Measurements from ENCODE around the gene TPSG1.
"Not testable (repeated sequence)": the region's sequence is repeated elsewhere in the genome, so short reads cannot be mapped to it uniquely, and the experiment has no call there.

The TPSG1 gene

DNA sequence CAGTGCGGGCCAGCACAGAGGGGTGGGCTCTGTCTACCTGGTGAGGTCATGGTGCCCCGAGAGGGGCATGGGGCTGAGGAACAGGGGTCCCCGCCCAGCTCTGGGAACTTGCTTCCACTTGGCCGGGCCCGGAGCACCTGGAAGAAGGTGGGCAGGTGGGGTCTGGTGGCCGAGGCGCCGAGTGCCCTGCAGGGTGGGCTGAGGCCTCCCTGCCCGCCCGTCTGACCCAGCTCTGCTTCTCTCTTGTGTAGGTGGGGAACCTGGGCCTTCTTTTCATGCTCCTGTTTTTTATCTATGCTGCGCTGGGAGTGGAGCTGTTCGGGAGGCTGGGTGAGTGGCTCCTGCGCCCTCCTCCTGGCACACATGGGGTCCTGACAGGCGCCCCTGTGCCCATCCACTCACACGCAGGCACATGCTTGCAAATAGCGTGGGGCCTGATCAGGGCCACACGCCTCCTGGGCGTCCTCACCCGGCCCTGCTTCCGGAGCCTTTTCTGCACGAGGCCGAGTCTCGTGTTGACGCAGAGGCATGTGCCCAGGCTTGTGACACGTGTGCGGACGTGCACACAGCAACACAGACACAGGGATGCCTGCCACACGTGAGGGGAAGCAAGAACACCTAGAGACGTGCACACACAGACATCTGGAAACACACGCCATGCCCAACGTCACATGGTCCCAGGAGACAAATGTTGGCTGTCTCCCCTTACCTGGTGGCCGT, 8.2 kb downstream of the TPSG1 start:
- no peak for DNase-seq (ENCODE audit: low read depth in 3 of 3, low spot score in 1 of 3)

DNA sequence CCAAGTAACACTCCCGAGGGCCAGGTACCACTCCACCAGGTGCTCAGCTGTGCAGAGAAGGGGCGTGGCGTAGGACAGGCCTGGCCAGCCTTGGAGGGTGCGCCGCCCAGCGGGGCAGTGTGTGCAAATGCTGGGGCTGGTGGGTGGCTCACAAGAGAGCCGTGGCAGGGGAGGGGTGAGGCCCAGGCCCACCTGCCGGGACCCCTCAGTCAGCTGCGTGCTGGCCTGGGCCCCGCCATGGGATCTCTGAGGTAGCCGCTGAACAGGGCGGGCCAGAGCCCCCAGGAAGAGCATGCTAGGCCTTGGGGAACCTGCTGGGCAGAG, 8.8 kb downstream of the TPSG1 start:
- no peak for DNase-seq (ENCODE audit: low read depth in 3 of 3, low spot score in 1 of 3)

DNA sequence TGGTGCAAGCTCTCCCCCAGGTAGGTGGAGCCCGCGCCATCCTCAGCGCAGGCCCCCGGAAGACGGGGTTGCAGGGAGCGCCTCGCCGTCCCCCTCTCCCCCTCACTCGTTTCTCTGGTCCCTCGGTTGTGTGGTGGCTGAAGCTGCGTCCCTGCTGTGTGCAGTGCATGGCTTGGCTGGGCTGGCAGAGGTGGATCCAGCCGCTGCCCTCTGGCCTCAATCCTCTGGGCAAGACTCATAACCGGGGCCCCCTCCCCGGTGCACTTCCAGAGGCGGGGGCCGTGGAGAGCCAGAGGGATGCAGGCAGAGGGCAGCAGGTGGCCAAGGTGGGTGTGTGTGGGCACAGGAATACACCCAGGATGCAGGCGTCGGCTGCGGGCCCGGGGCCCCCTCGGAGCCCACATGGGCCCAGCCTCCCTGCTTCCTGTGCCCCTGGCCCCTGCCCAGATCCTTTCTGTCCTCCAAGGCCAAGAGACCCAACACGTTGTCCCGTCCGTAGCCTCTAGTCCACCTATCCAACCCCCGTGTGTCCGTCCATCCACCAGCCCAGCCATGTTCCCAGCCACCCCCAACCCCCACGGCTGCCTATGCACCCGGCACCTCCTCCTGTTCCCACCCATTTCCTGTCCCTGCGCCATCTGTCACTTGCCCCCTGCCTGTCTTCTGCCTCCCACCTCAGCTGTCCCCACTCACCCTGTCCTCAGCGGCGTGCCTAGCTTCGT, 9.3 kb downstream of the TPSG1 start:
- DNase-seq (ENCODE audit: low read depth in 3 of 3, low spot score in 1 of 3): no peak

GRCh38 chr16:1214719-1215118, 10.3 kb downstream of the TPSG1 start:
- DNase-seq (ENCODE audit: low read depth in 3 of 3, low spot score in 1 of 3): no peak

- DNase-seq (ENCODE audit: low read depth in 3 of 3, low spot score in 1 of 3): no peak
These were observed 11.2 kb downstream of the TPSG1 start for GRCh38 chr16:1213796-1214372.

DNA sequence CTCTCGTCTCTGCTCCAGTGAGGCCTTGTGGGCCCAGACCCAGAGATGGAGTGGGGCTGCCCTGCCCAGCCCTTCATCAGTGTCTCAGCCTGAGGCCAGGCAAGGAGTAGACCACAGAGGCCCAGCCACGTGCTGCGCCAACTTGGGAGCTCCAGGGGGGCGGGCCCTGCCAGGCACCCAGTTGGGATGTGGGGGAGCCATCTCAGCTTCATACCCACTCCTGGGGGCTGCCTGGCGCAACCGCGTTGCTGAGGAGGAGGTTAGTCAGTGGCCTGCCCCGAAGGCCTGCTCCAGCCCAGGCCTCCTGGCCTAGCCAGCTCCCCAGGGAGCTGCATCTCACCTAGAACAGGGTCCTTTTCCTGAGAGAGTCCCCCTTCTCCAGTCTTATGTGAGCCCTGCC, 11.8 kb downstream of the TPSG1 start:
- no peak for DNase-seq (ENCODE audit: low read depth in 3 of 3, low spot score in 1 of 3)

GRCh38 chr16:1212616-1213194, 12.4 kb downstream of the TPSG1 start:
- no peak for DNase-seq (ENCODE audit: low read depth in 3 of 3, low spot score in 1 of 3)

- DNase-seq (ENCODE audit: low read depth in 3 of 3, low spot score in 1 of 3): no peak
These were observed 13.4 kb downstream of the TPSG1 start for GRCh38 chr16:1211451-1212268.

- DNase-seq (ENCODE audit: low read depth in 3 of 3, low spot score in 1 of 3): no peak
These were observed 14.6 kb downstream of the TPSG1 start for GRCh38 chr16:1210461-1210860.

DNA sequence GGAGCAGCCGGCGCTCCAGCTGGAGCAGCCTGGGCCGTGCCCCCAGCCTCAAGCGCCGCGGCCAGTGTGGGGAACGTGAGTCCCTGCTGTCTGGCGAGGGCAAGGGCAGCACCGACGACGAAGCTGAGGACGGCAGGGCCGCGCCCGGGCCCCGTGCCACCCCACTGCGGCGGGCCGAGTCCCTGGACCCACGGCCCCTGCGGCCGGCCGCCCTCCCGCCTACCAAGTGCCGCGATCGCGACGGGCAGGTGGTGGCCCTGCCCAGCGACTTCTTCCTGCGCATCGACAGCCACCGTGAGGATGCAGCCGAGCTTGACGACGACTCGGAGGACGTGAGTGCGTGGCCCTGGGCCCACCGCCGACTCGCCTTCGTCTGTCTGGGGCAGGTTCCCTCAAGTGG, 16.0 kb downstream of the TPSG1 start:
- DNase-seq (ENCODE audit: low read depth in 3 of 3, low spot score in 1 of 3): no peak

DNA sequence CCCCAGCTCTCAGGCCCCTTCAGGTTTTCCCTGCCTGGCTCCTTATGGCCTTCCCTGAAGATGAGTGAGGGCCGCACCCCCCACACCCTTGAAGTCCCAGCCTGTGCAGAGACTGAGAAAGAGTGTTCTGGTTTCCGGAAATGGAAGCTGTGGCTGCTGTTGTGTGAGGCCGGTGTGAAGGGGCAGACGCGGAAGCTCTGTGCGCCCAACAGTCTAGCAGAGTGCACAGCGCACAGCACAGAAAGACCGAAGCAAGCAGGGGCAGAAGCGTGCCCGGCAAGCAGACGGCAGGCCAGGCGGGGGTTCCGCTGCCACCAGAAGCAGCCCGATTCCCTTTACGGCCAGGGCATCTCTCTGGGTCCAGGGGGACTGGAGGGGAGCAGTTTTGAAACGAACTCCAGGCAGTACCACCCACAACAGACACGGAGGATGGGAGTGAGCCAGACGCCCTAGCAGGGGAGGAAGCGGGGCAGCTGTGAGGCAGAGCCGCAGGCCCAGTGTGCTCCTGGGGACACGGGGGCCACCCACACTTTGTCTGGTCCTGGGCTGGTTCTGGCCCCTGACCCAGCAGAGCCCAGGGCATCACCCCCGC, 16.7 kb downstream of the TPSG1 start:
- no peak for DNase-seq (ENCODE audit: low read depth in 3 of 3, low spot score in 1 of 3)

- DNase-seq (ENCODE audit: low read depth in 3 of 3, low spot score in 1 of 3): no peak
These were observed 18.3 kb downstream of the TPSG1 start for GRCh38 chr16:1206786-1207185.

- DNase-seq (ENCODE audit: low read depth in 3 of 3, low spot score in 1 of 3): no peak
These were observed 18.7 kb downstream of the TPSG1 start for GRCh38 chr16:1206326-1206725.

GRCh38 chr16:1204933-1205332, 20.1 kb downstream of the TPSG1 start:
- DNase-seq (ENCODE audit: low read depth in 3 of 3, low spot score in 1 of 3): no peak

GRCh38 chr16:1202274-1202673, 22.8 kb downstream of the TPSG1 start:
- no peak for DNase-seq (ENCODE audit: low read depth in 3 of 3, low spot score in 1 of 3)

DNA sequence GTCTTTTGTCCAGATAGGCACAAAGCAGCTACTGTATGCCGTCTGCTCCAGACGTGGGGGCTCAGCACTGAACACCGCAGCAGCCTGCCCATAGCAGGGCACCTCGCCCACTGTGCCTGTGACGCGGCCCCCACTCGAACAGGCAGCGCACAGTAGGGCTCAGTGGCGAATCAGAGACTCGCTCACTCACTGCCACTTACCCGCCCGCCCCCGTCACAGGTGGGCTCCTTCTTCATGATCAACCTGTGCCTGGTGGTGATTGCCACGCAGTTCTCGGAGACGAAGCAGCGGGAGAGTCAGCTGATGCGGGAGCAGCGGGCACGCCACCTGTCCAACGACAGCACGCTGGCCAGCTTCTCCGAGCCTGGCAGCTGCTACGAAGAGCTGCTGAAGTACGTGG, 23.6 kb downstream of the TPSG1 start:
- no peak for DNase-seq (ENCODE audit: low read depth in 3 of 3, low spot score in 1 of 3)

- no peak for DNase-seq (ENCODE audit: low read depth in 3 of 3, low spot score in 1 of 3)
These were observed 24.9 kb downstream of the TPSG1 start for GRCh38 chr16:1200014-1200627.

DNA sequence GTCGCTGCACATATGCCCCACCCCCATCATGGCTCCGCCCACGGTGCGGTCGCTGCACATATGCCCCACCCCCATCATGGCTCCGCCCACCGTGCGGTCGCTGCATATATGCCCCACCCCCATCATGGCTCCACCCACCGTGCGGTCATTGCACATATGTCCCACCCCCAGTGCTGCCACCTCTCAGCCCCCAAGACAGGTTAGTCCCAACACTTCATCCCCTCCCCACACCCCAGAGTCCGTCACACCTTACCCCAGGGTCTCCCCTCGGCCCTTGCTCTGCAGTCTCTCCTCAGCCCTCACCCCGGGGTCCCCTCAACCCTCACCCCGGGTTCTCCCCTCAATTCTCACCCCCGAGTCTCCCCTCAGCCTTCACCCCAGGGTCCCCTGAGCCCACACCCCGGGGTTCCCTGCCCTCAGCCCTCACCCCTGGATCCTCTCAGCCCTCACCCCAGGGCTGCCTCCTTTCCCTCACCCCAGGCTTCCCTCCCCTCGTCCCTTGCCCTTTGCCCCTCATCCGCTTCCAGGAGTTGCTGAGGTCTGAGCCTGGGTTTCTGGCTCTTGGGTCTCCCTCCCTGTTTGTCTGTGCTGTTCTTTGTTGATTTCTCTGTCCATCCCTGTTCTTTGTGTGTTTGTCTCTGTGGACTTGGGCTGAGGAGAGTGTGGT, 25.6 kb downstream of the TPSG1 start:
- no peak for DNase-seq (ENCODE audit: low read depth in 3 of 3, low spot score in 1 of 3)

- DNase-seq (ENCODE audit: low read depth in 3 of 3, low spot score in 1 of 3): not testable (repeated sequence)
These were observed 26.3 kb downstream of the TPSG1 start for GRCh38 chr16:1198671-1199346.

DNA sequence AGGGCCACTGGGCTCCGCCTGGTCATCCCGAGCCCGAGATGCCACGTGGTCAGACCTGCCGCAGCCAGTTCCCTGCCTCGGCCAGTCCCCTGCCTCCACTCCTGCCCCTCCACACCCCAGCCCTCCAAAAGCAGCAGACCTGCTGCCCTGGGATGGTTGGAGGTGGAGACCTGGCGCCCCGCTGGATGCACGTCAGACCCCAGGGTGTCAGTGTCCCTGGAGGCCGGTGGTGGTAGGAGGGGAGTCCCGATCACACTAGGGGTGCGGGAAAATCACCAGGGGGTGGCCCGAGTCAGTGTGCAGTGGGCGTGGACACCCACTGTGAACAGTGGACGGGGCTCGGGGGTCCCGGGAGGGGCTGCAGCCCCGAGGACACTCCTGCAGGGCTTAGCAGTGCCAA, 26.9 kb downstream of the TPSG1 start:
- DNase-seq (ENCODE audit: low read depth in 3 of 3, low spot score in 1 of 3): no peak
